Daoy (cell line): Measurements from ENCODE around the gene HJURP. TPM values are rescaled to one million over a fixed set of nuclear protein-coding genes. Genes with fewer than 3 reads are reported as not detected.
A peak's percentile ranks its signal among the peaks of the same experiment; 100 is the strongest.

Source experiments
- DNase-seq: peaks from one replicate; pipeline ENCODE4 v3.0.0-alpha.2; 2015; ENCODE audit warnings: low read depth
- total RNA-seq: library from RNA; depleted of rRNA; stranded (reverse); fragments of >200 nt; shearing (Covaris generic); gene quantifications from 2 replicates; pipeline ENCODE4 v1.2.3, GENCODE V29; 2014

Gene HJURP
- total RNA-seq, 1 experiment from 2014 or later: 86.3 TPM

DNA sequence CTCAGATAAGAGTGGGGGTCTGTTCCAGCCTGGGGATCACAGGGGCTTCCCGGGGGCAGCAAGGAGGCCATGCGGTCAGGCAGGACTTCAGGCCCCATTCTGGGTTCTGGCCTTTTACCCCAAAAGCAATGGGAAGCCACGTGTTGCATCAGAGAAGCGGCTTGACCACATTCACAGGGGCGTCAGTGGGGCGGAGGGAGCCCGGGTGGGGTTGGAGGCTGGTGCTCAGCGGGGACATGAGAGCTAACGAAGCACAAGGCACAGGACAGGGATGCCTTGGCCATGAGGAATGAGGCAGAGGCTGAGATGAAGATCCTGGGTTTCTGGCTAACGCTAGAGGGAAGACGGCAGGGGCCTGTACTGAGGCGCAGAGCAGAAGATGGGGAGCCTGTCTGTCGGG lies 6.1 kb downstream of the HJURP start:
- DNase-seq: no peak

- DNase-seq: no peak
Measured at GRCh38 chr2:233847248-233847898, 7.0 kb downstream of the HJURP start.

GRCh38 chr2:233846387-233847247 lies 7.7 kb downstream of the HJURP start:
- no peak for DNase-seq

DNA sequence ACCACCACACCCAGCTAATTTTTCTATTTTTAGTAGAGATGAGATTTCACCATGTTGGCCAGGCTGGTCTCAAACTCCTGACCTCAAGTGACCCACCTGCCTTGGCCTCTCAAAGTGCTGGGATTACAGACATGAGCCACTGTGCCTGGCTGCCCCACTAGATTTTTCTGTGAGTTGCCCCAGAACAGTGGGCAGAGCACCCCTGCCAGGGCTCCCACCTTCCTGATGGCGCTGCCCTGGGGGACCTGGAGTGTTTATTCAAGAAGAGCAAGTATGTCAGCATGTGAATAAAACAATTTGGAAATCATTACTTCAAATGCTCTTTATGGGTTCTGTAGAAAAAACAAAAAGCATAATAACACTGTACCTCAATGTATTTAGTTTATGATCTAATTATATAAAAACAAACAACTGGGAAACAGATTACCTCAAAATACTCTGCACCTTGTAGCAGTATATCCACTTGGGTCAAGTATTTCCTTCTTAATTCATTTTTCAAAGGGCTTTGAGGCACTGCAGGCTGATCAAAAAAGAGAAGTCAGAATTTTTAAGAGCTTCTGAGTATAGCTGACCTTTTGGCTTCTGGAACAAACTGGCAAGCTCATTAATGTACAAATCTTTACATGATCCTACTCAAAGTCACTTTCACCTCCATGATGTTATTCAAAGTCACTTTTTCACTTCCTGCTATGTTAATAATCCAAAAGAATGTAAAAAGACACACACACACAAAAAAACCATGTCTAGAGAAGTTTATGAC lies 8.9 kb downstream of the HJURP start:
- DNase-seq: no peak

- no peak for DNase-seq
Measured at GRCh38 chr2:233844836-233845235, 9.5 kb downstream of the HJURP start.

- no peak for DNase-seq
Measured at GRCh38 chr2:233844064-233844807, 10.1 kb downstream of the HJURP start.

- DNase-seq: no peak
Measured at GRCh38 chr2:233841183-233841582, 13.2 kb downstream of the HJURP start.

GRCh38 chr2:233840520-233840919 lies 13.8 kb downstream of the HJURP start:
- no peak for DNase-seq

DNA sequence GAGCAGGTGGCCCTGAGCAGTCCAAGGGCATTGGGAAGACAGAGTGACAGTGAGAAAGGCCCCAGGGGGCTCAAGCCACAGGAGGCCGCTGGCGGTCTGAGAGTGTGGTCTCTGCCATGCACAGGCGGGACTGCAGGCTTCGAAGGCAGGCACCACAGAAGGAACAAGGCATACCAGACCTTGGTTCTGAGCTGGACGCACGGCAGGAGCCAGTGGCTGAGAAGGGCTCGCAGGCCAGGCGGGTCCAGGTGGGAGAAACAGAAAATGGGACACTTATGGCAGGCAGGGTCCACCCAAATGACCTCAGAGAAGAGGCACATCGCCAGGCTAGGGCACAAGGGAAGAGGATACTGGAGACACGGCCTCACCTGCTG lies 14.9 kb downstream of the HJURP start:
- DNase-seq: no peak

DNA sequence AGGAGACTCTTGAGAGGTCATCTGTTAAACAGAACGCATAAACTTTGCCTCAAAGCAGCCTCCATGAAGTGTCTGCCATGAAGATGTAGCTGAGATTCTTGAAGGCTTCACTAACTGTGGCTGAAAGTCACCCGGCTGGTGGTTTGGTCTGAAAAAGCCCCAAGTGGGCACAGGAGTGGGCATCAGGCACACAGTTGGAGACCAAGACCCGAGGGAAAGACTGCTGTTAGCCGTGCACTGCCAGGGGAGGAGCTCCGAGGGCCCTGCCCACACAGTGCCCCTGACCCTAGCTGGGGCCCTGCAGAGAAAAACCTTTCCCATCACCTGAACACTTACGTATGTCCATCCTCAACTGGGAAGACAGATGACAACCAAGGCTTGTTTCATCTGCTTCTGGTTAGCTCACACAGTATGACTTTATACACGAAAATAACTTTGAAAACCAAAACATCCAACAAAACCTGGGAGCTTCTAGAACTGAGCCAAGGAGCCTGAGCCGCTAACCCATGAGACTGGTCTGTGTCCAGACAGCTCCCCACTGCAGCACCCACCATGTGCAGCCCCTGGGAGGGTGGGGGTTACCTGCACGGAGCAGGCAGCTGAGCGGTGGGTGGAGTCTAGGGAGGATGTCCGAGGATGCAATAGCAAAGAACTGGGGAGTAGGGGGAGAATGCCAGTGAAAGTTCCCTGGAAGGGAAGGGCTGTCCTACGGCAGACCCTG lies 15.4 kb downstream of the HJURP start:
- DNase-seq: no peak

- no peak for DNase-seq
Measured at GRCh38 chr2:233838251-233838650, 16.1 kb downstream of the HJURP start.

DNA sequence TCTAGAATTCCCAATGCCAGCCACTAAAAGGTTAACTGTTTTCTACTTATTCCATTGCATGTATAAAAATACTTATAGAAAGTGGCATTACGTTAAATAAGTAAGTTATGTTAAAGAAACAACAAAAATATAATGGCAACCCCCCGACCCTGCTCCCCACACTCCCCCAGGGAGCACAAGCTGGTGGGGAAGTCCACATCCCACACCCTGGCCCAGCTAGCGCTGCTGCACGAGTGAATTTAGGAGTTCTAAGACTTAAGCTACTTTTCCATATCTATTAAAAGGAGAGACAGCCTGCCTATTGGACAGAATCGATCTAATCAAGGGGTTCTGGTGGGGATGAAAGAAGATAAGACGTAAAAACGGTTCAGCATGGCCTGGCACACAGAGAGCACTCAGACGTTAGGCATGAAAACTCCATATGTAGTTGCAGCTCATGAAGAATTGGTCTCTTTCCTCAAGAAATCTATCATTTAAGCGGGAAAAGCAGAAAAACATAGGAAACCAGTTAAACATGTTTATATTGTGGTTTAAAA lies 16.6 kb downstream of the HJURP start:
- no peak for DNase-seq

- no peak for DNase-seq
Measured at GRCh38 chr2:233836359-233836758, 18.0 kb downstream of the HJURP start.

DNA sequence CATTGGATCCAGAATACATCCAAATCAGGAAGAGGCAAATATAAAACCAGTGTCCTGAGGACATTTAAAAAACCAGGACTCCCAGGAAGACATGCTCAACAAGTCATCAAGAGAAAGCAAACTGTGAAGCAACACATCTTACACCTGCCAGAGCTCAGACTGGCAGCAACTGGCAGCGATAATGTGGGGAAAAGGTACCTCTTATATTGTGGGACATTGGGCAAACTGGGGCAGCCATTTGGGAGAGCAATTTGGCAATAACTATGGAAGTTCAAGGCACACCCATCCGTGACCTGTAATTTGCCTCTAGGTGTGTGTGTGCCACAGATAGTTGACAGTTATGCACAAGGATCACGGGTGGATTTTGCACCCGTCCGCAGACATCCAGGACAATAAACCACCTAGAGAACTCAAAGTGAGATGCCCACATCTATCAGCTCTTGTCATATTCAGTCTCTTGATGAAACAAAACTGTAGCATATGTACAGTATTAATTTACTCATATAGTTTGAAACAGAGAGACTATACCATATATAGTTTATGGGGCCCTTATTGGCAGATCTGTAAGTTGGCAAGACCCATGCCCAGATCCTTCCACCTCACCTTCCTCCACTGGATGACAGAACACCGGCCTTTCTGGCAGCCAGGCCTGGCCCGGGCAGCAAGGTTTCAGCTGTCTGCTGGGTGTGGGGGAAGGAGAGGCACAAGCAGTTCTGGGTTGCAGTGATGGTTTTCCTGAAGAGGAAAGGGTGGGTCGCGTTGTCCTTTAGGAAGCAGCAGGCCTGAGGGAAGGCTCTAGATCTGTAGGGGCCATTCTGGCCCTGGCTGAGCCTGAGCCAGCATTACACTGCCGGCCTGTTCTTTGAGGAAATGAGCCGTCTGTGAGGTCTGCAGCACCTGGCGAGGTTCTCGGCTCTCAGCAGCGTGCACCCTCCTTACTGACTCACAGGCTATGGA lies 18.8 kb downstream of the HJURP start:
- DNase-seq: no peak

DNA sequence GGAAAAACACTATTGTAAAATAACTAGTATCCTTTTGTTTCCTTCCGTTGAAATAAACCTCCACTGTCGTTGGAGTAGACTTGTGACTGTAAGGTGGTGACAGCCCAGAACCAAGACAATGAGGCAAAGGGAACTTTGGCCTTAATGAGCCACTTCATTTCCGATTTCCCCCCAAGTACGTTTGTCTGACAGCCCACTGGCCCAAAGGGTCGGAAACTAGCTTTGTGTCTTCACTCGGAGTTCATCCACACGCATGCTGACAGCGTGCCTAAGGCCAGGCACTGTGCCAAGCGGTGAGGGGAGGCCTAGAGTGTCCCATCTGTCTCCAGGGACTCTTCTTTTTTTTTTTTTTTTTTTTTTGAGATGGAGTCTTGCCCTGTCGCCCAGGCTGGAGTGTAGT lies 21.0 kb downstream of the HJURP start:
- DNase-seq: peak; percentile 49

GRCh38 chr2:233832869-233833311 lies 21.4 kb downstream of the HJURP start:
- peak; percentile 82 for DNase-seq

- DNase-seq: no peak
Measured at GRCh38 chr2:233832414-233832813, 21.9 kb downstream of the HJURP start.

- DNase-seq: no peak
Measured at GRCh38 chr2:233831861-233832260, 22.5 kb downstream of the HJURP start.

- no peak for DNase-seq
Measured at GRCh38 chr2:233831011-233831721, 23.2 kb downstream of the HJURP start.
